ENCODE results near the gene HBA2.
"Not testable (repeated sequence)": the region's sequence is repeated elsewhere in the genome, so short reads cannot be mapped to it uniquely, and the experiment has no call there.

The HBA2 gene

GRCh38 chr16:159136-159849 lies 13.4 kb upstream of the HBA2 start:
- in situ Hi-C loops (cut with HindIII; ENCODE audit: low sequenced_read_pairs) = no loop called here
- no peak for DNase-seq (ENCODE audit: low read depth, low spot score)
- TF ChIP-seq CTCF (IDR thresholded peaks at IDR 0.05; ENCODE audit: low read depth, low read length) = no peak
- no peak overlapping the region for H3K4me3 ChIP-seq (ENCODE audit: low read depth, low read length)

DNA sequence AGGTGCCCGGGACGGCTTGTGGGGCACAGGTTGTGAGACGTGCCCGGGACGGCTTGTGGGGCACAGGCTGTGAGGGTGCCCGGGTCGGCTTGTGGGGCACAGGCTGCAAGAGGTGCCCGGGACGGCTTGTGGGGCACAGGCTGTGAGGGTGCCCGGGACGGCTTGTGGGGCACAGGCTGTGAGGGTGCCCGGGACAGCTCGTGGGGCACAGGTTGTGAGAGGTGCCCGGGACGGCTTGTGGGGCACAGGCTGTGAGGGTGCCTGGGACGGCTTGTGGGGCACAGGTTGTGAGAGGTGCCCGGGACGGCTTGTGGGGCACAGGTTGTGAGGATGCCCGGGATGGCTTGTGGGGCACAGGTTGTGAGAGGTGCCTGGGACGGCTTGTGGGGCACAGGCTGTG lies 12.4 kb upstream of the HBA2 start:
- DNase-seq (ENCODE audit: low read depth, low spot score); in situ Hi-C loops (cut with HindIII; ENCODE audit: low sequenced_read_pairs); H3K4me3 ChIP-seq (ENCODE audit: low read depth, low read length): not testable (repeated sequence)

GRCh38 chr16:160691-161190 lies 11.9 kb upstream of the HBA2 start:
- in situ Hi-C loops (cut with HindIII; ENCODE audit: low sequenced_read_pairs) = no loop called here
- DNase-seq (ENCODE audit: low read depth, low spot score) = no peak
- no peak overlapping the region for H3K4me3 ChIP-seq (ENCODE audit: low read depth, low read length)
- no peak for TF ChIP-seq CTCF (IDR thresholded peaks at IDR 0.05; ENCODE audit: low read depth, low read length)

- no peak for DNase-seq (ENCODE audit: low read depth, low spot score)
- TF ChIP-seq CTCF (IDR thresholded peaks at IDR 0.05; ENCODE audit: low read depth, low read length) = no peak
- no peak overlapping the region for H3K4me3 ChIP-seq (ENCODE audit: low read depth, low read length)
- in situ Hi-C loops (cut with HindIII; ENCODE audit: low sequenced_read_pairs) = no loop called here
Observed at GRCh38 chr16:162271-162991, 10.2 kb upstream of the HBA2 start.

- DNase-seq (ENCODE audit: low read depth, low spot score); in situ Hi-C loops (cut with HindIII; ENCODE audit: low sequenced_read_pairs); H3K4me3 ChIP-seq (ENCODE audit: low read depth, low read length): not testable (repeated sequence)
Observed at GRCh38 chr16:163139-163538, 9.5 kb upstream of the HBA2 start.

DNA sequence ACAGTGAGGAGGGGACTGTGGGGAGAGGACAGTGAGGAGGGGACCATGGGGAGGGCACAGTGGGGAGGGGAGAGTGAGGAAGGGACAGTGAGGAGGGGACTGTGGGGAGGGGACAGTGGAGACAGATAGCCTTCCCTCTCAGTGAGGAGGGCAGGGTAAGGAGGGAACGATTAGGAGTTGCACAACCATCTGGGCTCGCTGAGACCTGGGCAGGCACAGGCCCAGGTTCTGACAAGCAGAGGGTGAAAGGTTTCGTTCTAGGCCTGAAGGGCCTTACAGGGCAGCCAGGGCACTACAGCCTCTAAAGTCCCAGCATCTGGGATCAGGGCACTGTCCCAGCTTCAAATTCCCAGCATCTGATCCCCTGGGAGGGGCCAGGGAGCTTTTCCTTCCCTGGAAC lies 9.0 kb upstream of the HBA2 start:
- H3K4me3 ChIP-seq (ENCODE audit: low read depth, low read length); in situ Hi-C loops (cut with HindIII; ENCODE audit: low sequenced_read_pairs); DNase-seq (ENCODE audit: low read depth, low spot score): not testable (repeated sequence)

- DNase-seq (ENCODE audit: low read depth, low spot score); in situ Hi-C loops (cut with HindIII; ENCODE audit: low sequenced_read_pairs); H3K4me3 ChIP-seq (ENCODE audit: low read depth, low read length): not testable (repeated sequence)
Observed at GRCh38 chr16:164134-164823, 8.4 kb upstream of the HBA2 start.

GRCh38 chr16:164827-165538 lies 7.7 kb upstream of the HBA2 start:
- no peak for DNase-seq (ENCODE audit: low read depth, low spot score)
- no peak for TF ChIP-seq CTCF (IDR thresholded peaks at IDR 0.05; ENCODE audit: low read depth, low read length)
- in situ Hi-C loops (cut with HindIII; ENCODE audit: low sequenced_read_pairs) = no loop called here
- H3K4me3 ChIP-seq (ENCODE audit: low read depth, low read length) = no peak overlapping the region
